Stimulated activated CD4-positive, alpha-beta T cell treated with anti-CD3 and anti-CD28 coated beads, Interleukin-4, amount 100 ng/mL, for 1 hour (primary cell): ENCODE results near the gene ADSS1.

Experiments
- DNase-seq: peaks from one replicate; pipeline ENCODE4 v3.0.0-alpha.2; 2020

ADSS1 gene

GRCh38 chr14:104723651-104724406, at the start of gene ADSS1:
ADSS1 (plus strand) TSS chr14:104724229; CDS start chr14:104724271, 42 bp downstream.
- peak; percentile 56 for DNase-seq

GRCh38 chr14:104675447-104675846, 48.6 kb upstream of the ADSS1 start:
- DNase-seq: no peak

- no peak for DNase-seq
Measured at GRCh38 chr14:104676130-104676693, 47.8 kb upstream of the ADSS1 start.

- DNase-seq: peak; percentile 69
Measured at GRCh38 chr14:104676694-104677511, 47.1 kb upstream of the ADSS1 start.

GRCh38 chr14:104677512-104678332, 46.3 kb upstream of the ADSS1 start:
- DNase-seq: peak; percentile 80

DNA sequence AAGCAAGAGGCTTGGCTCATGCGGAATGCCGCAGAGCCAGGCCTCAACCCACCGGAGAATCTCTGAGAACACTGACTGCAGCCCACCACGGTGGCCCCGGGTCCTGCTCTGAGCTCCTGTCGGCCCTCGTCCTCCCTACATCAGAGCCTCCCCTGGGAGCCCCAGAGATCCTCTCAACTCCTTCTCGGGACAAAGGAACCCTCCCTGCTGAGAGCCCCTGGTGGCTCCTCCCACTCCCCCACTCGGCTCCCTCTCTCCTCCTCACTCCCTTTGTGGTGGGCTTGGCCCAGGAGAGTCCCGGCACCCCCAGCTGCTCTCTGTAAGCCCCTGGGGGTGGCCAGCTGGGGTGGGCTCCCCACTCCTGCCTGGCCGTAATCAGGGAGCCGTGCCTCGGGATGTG, 45.7 kb upstream of the ADSS1 start:
- no peak for DNase-seq

- no peak for DNase-seq
Measured at GRCh38 chr14:104678901-104679705, 44.9 kb upstream of the ADSS1 start.

DNA sequence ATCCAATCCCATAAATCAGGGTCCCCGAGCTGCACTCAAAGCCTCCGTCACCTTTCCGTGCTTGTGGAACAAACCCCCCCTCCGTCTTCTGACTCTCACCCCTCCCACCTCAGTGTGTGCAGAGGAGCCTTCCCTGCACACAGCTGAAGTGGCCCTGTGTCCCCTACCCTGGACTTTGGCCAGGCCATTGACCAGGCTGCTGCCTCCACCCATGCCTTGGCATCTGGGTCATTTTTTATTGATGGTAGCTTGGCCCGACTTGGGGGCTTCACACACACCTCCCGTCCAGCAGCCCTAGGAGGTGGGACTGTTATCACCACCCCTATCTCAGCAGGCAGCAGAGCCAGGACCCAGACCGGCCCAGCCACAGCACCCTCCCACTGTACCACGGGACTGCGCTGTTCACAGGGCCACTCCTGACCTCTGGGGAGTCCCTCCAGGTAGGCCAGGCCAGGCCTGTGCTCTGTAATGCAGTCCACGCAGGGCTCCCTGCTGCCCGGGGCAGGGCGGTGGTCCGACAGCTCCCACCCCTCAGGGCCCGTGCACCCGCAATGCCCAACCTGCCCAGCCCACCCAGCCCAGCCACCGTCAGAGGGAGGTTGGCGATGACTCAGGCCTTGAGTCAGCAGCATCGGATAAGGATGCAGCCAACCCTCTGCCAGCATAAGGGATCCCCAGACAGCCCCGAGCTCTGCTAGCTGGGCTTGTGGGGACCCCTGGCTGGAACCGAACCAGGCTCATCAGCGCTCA, 43.8 kb upstream of the ADSS1 start:
- DNase-seq: no peak

- no peak for DNase-seq
Measured at GRCh38 chr14:104680806-104681688, 43.0 kb upstream of the ADSS1 start.

- no peak for DNase-seq
Measured at GRCh38 chr14:104681689-104682074, 42.3 kb upstream of the ADSS1 start.

DNA sequence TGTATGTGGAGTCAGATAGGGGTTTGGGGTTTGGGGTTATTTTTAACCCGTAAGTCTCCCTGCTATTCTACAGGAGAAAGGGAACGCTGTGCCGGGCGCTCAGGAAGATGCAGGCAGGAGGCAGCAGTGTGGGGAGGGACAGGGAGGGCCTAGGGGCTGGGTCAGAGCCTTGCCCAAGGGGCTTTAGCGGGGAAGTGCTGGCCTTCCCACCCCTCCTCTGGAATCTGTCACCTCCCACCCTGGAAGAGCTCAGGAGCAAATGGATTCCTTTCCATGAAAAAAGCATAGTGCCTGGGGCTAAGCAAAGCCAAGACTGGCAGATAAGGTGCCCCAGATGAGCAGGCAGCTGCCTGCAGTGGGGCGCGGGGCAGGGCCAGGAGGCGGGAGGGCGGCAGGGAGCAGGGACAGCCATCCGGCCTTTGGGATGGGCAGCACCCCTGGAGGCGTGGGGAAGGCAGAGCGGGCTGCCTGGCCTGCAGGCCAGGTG, 41.9 kb upstream of the ADSS1 start:
- no peak for DNase-seq

DNA sequence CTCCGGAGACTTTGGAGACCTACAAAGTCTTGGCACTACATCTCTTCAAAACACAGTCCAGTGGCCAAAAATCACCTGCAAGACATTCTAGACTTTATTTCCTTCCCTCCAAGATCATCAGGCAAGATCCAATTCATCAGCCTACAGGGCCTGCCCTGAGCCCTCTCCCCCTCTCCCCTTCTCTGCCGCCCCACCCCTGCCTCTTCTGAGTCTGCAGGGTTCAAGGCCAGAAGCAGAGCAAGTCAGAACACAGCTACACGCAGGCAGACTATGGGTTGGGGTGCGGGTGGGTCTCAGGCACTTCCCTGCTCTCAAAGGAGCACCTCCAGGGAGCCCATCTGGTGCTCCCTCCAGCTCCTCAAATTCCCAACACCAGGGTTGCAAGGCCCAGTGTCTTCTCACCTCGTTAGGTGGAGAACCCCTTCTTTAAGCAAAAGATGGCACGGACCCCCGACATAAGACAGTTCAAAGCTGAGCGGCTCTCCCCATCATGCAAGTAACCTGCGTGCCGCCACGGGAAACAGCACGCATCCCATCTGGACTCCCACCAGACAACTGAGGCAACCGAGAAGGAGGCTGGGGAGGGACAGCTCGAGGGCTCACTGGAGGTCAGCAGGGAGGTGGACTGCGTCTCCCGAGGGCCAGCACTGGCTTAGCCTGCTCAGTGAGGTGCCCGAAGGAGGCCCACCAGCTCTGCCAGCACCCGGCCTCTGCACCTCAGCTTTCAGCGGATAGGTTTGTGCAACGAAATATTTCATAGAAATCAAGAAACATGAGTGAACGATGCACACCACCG, 40.2 kb upstream of the ADSS1 start:
- no peak for DNase-seq

- DNase-seq: no peak
Measured at GRCh38 chr14:104684449-104684821, 39.6 kb upstream of the ADSS1 start.

DNA sequence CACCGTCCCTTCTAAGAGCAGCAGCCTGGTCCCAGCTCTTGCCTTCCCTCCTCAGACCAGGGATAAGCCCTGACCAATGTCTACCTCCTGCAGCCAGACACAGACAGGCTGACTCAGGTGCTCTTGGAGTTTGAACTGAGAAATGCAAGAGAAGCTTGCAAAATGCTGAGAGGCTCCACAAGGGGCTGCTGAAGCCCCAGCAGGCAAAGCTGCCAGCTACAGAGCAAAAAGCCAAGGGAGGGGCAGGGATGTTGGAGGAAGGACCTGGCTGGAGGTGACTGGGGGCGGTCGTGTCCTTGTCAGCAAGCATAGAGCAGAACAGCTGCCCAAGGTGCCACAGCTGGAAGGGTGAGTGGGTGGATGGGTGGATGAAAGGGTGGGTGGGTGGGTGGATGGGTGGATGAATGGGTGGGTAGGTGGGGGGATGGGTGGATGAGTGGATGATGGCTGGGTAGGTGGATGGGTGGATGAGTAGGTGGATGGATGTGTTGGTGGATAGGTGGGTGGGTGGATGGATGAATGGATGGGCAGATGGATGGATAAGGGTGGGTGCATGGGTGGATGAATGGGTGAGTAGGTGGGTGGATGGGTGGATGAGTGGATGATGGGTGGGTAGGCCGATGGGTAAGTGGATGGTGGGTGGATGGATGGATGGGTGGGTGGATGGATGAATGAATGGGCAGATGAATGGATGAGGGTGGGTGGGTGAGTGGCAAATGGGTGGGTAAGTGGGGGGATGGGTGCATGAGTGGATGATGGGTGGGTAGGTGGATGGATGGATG, 38.6 kb upstream of the ADSS1 start:
- no peak for DNase-seq

- DNase-seq: no peak
Measured at GRCh38 chr14:104685998-104686610, 37.9 kb upstream of the ADSS1 start.

- DNase-seq: no peak
Measured at GRCh38 chr14:104686624-104687517, 37.2 kb upstream of the ADSS1 start.
